Neural cell (in vitro differentiated cells): ENCODE data around the gene MYO7A. TPM values are rescaled to one million over a fixed set of nuclear protein-coding genes. Genes with fewer than 3 reads are reported as not detected.

Experiments used
- H2AFZ ChIP-seq: fragments of 200-600, 300-800 bp; sonication (generic), shearing (Covaris generic); 2 replicates; pipeline ENCODE4 v1.6.0; 2014; ENCODE audit warnings: low read depth, mild to moderate bottlenecking, antibody characterized with exemption, low read length, moderate library complexity
- H3F3A ChIP-seq: fragments of 200-600 bp; shearing (Covaris generic); 2 replicates; pipeline ENCODE4 v1.6.1; 2016; ENCODE audit warnings: mild to moderate bottlenecking, moderate library complexity, mixed read lengths, antibody characterized with exemption, low read length; ENCODE audit not compliant: insufficient read depth, poor library complexity, severe bottlenecking
- H3K27ac ChIP-seq: fragments of 200-600, 300-800 bp; sonication (generic), shearing (Covaris generic); 2 replicates; pipeline ENCODE4 v1.5.1; 2014; ENCODE audit warnings: mild to moderate bottlenecking, low read length, moderate library complexity
- H3K27me3 ChIP-seq: fragments of 300-800, 200-600 bp; sonication (generic), shearing (Covaris generic); 2 replicates; pipeline ENCODE4 v1.6.0; 2014; ENCODE audit warnings: mild to moderate bottlenecking, low read depth, low read length, moderate library complexity; ENCODE audit not compliant: insufficient read depth
- H3K36me3 ChIP-seq: fragments of 300-800, 200-600 bp; sonication (generic), shearing (Covaris generic); 2 replicates; pipeline ENCODE4 v1.5.1; 2014; ENCODE audit warnings: mild to moderate bottlenecking, antibody characterized with exemption, low read length, moderate library complexity; ENCODE audit not compliant: insufficient read depth
- H3K4me2 ChIP-seq: fragments of 300-800, 200-600 bp; sonication (generic), shearing (Covaris generic); 2 replicates; pipeline ENCODE4 v1.6.0; 2014; ENCODE audit warnings: mild to moderate bottlenecking, low read length
- H3K4me3 ChIP-seq: fragments of 300-800, 200-600 bp; sonication (generic), shearing (Covaris generic); 2 replicates; pipeline ENCODE4 v1.5.1; 2014; ENCODE audit warnings: mild to moderate bottlenecking, low read length, moderate library complexity
- H3K79me2 ChIP-seq: fragments of 200-600 bp; shearing (Covaris generic); replicated peaks from 2 replicates; pipeline ENCODE4 v1.6.0; 2014; ENCODE audit warnings: mild to moderate bottlenecking, low read length, moderate library complexity; ENCODE audit not compliant: insufficient read depth
- H3K9ac ChIP-seq: fragments of 300-800, 200-600 bp; sonication (generic), shearing (Covaris generic); 2 replicates; pipeline ENCODE4 v1.6.1; 2016; ENCODE audit warnings: mild to moderate bottlenecking, low read length, mixed read lengths
- H3K9me2 ChIP-seq: fragments of 200-600 bp; shearing (Covaris generic); 2 replicates; pipeline ENCODE4 v1.6.1; 2016; ENCODE audit warnings: mild to moderate bottlenecking, low read length, mixed read lengths; ENCODE audit not compliant: insufficient read depth
- H3K9me3 ChIP-seq: fragments of 200-600, 300-800 bp; sonication (generic), shearing (Covaris generic); 2 replicates; pipeline ENCODE4 v1.6.1; 2016; ENCODE audit warnings: mild to moderate bottlenecking, mixed run types, low read length, moderate library complexity, mixed read lengths
- H4K20me1 ChIP-seq: fragments of 200-600 bp; shearing (Covaris generic); 2 replicates; pipeline ENCODE4 v1.6.1; 2016; ENCODE audit warnings: mild to moderate bottlenecking, mixed run types; ENCODE audit not compliant: insufficient read depth
- EP300 ChIP-seq: fragments of 450-650 bp; conservative IDR thresholded peaks from 2 replicates; pipeline ENCODE4 v1.6.1; 2014; ENCODE audit warnings: antibody characterized with exemption, mild to moderate bottlenecking, moderate library complexity; ENCODE audit not compliant: poor library complexity, severe bottlenecking
- EZH2 ChIP-seq: fragments of 200-600, 300-800 bp; shearing (Covaris generic), sonication (generic); IDR thresholded peaks from 2 replicates; pipeline ENCODE4 v1.6.1; 2014; ENCODE audit warnings: antibody characterized with exemption, low read length, borderline replicate concordance, mild to moderate bottlenecking; ENCODE audit not compliant: insufficient read depth, poor library complexity, severe bottlenecking
- MXI1 ChIP-seq: fragments of 450-650 bp; conservative IDR thresholded peaks from 2 replicates; pipeline ENCODE4 v1.6.1; 2014; ENCODE audit warnings: antibody characterized with exemption, mild to moderate bottlenecking; ENCODE audit not compliant: poor library complexity, severe bottlenecking
- POLR2AphosphoS5 ChIP-seq: IDR thresholded peaks from 2 replicates; pipeline ENCODE4 v1.6.1; 2012
- RAD21 ChIP-seq: fragments of 450-650 bp; conservative IDR thresholded peaks from 2 replicates; pipeline ENCODE4 v1.6.1; 2014; ENCODE audit warnings: antibody characterized with exemption, mild to moderate bottlenecking, moderate library complexity
- SMC3 ChIP-seq: fragments of 450-650 bp; conservative IDR thresholded peaks from 2 replicates; pipeline ENCODE4 v1.6.1; 2014; ENCODE audit warnings: antibody characterized with exemption, mild to moderate bottlenecking, moderate library complexity; ENCODE audit not compliant: poor library complexity
- TAF1 ChIP-seq: IDR thresholded peaks from 2 replicates; pipeline ENCODE4 v1.6.1; 2012; ENCODE audit warnings: low read depth
- polyA plus RNA-seq: library from polyadenylated mRNA; depleted of rRNA; stranded (reverse); fragments of >200 nt; gene quantifications from 2 replicates; pipeline ENCODE4 v1.2.3, GENCODE V29; 2014
- TF ChIP-seq, protein P1 (sequence below): IDR thresholded peaks from 2 replicates; pipeline ENCODE4 v1.6.1; 2012; ENCODE audit warnings: borderline replicate concordance
- TF ChIP-seq, protein P2 (sequence below): fragments of 450-650 bp; IDR thresholded peaks from 2 replicates; pipeline ENCODE4 v1.5.1; 2014; ENCODE audit warnings: antibody characterized with exemption, mild to moderate bottlenecking, moderate library complexity; ENCODE audit not compliant: poor library complexity, severe bottlenecking

MYO7A gene
- polyA plus RNA-seq, 1 donor from 2014 or later, result 0.61 TPM

DNA sequence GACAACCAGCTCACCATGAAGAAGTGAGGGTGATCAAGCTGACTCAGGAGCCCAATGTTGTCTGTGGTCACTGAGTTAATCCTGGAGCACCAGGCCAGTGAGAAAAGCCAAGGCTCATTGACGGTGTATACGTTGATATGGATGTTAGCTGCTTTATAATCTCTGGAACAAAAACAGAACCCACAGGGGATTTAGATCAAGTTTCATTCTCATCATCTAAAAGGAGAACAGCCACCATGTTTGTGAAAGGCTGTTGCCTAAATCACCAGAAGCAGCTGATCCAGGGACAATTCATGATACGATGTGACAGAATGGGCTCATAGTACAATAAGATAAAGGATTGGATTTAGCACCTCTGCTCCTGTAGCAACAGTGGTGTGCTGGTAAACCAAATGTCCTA lies 105.0 kb downstream of the MYO7A start:
- Histone ChIP-seq H3K4me3 (no peak overlapping the region), H3K4me2 (no peak overlapping the region), H4K20me1 (no peaks in the 10 kb centered on the region), H3K9me3 (no peaks in the 10 kb centered on the region), H3K9me2 (no peaks in the 10 kb centered on the region), H3F3A (no peaks in the 10 kb centered on the region), H3K36me3 (no peaks in the 10 kb centered on the region), H3K79me2 (no peaks in the 10 kb centered on the region), H2AFZ (no peak overlapping the region), H3K9ac (no peak overlapping the region), H3K27me3 (no peaks in the 10 kb centered on the region), H3K27ac (no peak overlapping the region)
- no peak for TF ChIP-seq EP300
- TF ChIP-seq POLR2AphosphoS5, result no peak
- TF ChIP-seq, protein P1, sequence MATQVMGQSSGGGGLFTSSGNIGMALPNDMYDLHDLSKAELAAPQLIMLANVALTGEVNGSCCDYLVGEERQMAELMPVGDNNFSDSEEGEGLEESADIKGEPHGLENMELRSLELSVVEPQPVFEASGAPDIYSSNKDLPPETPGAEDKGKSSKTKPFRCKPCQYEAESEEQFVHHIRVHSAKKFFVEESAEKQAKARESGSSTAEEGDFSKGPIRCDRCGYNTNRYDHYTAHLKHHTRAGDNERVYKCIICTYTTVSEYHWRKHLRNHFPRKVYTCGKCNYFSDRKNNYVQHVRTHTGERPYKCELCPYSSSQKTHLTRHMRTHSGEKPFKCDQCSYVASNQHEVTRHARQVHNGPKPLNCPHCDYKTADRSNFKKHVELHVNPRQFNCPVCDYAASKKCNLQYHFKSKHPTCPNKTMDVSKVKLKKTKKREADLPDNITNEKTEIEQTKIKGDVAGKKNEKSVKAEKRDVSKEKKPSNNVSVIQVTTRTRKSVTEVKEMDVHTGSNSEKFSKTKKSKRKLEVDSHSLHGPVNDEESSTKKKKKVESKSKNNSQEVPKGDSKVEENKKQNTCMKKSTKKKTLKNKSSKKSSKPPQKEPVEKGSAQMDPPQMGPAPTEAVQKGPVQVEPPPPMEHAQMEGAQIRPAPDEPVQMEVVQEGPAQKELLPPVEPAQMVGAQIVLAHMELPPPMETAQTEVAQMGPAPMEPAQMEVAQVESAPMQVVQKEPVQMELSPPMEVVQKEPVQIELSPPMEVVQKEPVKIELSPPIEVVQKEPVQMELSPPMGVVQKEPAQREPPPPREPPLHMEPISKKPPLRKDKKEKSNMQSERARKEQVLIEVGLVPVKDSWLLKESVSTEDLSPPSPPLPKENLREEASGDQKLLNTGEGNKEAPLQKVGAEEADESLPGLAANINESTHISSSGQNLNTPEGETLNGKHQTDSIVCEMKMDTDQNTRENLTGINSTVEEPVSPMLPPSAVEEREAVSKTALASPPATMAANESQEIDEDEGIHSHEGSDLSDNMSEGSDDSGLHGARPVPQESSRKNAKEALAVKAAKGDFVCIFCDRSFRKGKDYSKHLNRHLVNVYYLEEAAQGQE, result no peak
- no peak for TF ChIP-seq EZH2
- no peak for TF ChIP-seq RAD21
- TF ChIP-seq, protein P2, sequence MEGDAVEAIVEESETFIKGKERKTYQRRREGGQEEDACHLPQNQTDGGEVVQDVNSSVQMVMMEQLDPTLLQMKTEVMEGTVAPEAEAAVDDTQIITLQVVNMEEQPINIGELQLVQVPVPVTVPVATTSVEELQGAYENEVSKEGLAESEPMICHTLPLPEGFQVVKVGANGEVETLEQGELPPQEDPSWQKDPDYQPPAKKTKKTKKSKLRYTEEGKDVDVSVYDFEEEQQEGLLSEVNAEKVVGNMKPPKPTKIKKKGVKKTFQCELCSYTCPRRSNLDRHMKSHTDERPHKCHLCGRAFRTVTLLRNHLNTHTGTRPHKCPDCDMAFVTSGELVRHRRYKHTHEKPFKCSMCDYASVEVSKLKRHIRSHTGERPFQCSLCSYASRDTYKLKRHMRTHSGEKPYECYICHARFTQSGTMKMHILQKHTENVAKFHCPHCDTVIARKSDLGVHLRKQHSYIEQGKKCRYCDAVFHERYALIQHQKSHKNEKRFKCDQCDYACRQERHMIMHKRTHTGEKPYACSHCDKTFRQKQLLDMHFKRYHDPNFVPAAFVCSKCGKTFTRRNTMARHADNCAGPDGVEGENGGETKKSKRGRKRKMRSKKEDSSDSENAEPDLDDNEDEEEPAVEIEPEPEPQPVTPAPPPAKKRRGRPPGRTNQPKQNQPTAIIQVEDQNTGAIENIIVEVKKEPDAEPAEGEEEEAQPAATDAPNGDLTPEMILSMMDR, result no peak
- TF ChIP-seq SMC3, result no peak
- no peak for TF ChIP-seq TAF1
- no peak for TF ChIP-seq MXI1

DNA sequence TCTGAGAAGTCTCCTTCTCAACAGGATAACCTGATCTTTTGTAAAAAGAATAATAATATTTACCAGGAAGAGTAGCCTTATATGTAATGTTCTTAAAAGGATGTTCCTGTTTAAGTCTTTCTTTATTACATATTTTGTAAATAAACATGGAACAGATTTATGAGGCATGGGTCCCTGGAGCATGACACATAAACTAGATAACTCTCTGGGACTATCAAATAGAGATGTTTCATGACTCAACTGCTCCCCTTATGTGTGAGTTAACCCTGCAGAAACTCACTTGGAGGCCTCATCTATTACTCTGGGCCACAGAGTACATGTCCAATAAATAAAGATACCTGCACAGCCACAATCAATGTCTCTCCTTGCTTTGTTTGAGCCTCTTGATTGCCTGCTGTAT lies 108.9 kb downstream of the MYO7A start:
- Histone ChIP-seq H3K4me2 (no peak overlapping the region), H3K9me2 (no peaks in the 10 kb centered on the region), H3K36me3 (no peaks in the 10 kb centered on the region), H3K27me3 (no peaks in the 10 kb centered on the region), H3K9ac (no peak overlapping the region), H3K27ac (no peak overlapping the region), H2AFZ (no peak overlapping the region), H3K4me3 (no peak overlapping the region), H3K79me2 (no peaks in the 10 kb centered on the region), H3F3A (no peaks in the 10 kb centered on the region), H4K20me1 (no peaks in the 10 kb centered on the region), H3K9me3 (no peaks in the 10 kb centered on the region)
- no peak for TF ChIP-seq EZH2
- TF ChIP-seq EP300, result no peak
- TF ChIP-seq SMC3, result no peak
- TF ChIP-seq, protein P2, result no peak
- TF ChIP-seq TAF1, result no peak
- TF ChIP-seq, protein P1, result no peak
- no peak for TF ChIP-seq RAD21
- TF ChIP-seq POLR2AphosphoS5, result no peak
- TF ChIP-seq MXI1, result no peak
